Pancreas (tissue), 10 donors: Measurements from ENCODE around the gene CYS1. TPM values are rescaled to one million over a fixed set of nuclear protein-coding genes. Genes with fewer than 3 reads are reported as not detected.
"Not testable (repeated sequence)": the region's sequence is repeated elsewhere in the genome, so short reads cannot be mapped to it uniquely, and the experiment has no call there.

Source experiments
- ATAC-seq, 4 donors: fragments of 200-7000 bp; cut with Tn5 transposase; one replicate each; pipeline versions ENCODE4 v1.8.0 to v1.9.1; 2020; ENCODE audit warnings: mild to moderate bottlenecking in 4 of 4, moderate library complexity in 4 of 4
- DNase-seq, 6 donors: peaks; one replicate each; pipeline ENCODE4 v3.0.0-alpha.2; 2020
- FAIRE-seq: peaks from 2 replicates; lab custom pipeline; 2012; peaks lifted over from hg19 to GRCh38; lab: Jason Lieb, UNC
- H3K27ac ChIP-seq, 4 donors: fragments of 200-600 bp; sonication (generic); 1 replicate in 3 of 4; 2 replicates in 1 of 4; pipeline versions ENCODE4 v1.5.0 to v1.8.0; 2020
- H3K27me3 ChIP-seq, 4 donors: fragments of 200-600 bp; one replicate each; pipeline ENCODE4 v1.8.0; 2021
- H3K36me3 ChIP-seq, 3 donors: fragments of 200-600 bp; sonication (generic) in 1 of 3; one replicate each; pipeline versions ENCODE4 v1.5.0 to v1.8.0; 2020 to 2021
- H3K4me1 ChIP-seq, 3 donors: fragments of 200-600 bp; one replicate each; pipeline ENCODE4 v1.8.0; 2021
- H3K4me3 ChIP-seq, 4 donors: fragments of 200-600 bp; sonication (generic) in 2 of 4; one replicate each; pipeline versions ENCODE4 v1.5.0 to v1.8.0; 2020 to 2021
- H3K9me3 ChIP-seq, 4 donors: fragments of 200-600 bp; one replicate each; pipeline ENCODE4 v1.8.0; 2021
- CTCF ChIP-seq, 4 donors: fragments of 200-600 bp; sonication (generic) in 3 of 4; IDR thresholded peaks; one replicate each; pipeline versions ENCODE4 v1.5.0 to v1.8.0; 2021; ENCODE audit warnings: antibody characterized with exemption in 4 of 4
- WGBS, 2 donors: extraction: QIAGEN DNeasy Blood & Tissue Kit; methylation state at CpG; one replicate each; pipeline ENCODE4 v1.1.7; 2013; 5-methylcytosine and 5-hydroxymethylcytosine counted together
- intact Hi-C, 3 donors: fragments of 100-400 bp; cut with DNase I; formaldehyde crosslinking; loops; one replicate each; pipeline versions ENCODE4 v1.11.1 to v1.14.2; 2022
- polyA plus RNA-seq, 2 donors: library from polyadenylated mRNA; stranded (reverse); fragments of 200-250 nt; gene quantifications; one replicate each; pipeline ENCODE4 v1.2.3, GENCODE V29; 2013
- total RNA-seq, 6 donors: library from RNA; stranded (reverse); fragmentation: NEBNext Ultra II Directional in 4 of 6; extraction: Animal tissue kit (Norgen Biotek cat#: 25700) in 4 of 6; gene quantifications; one replicate each; pipeline versions ENCODE4 v1.2.1 to v1.2.4, GENCODE V29; 2021 to 2023
- donor health status: healthy with polysubstance abuse.
- donor health status: DM: no; HTN: no; CAD: no; lungs with moderate emphysema.
- donor health status: DM: no; HTN: no; CAD: no.
- donor health status: control.
- donor health status: control.
- donor health status: Bipolar disorder and iron deficiency.
- donor health status: DM: yes; HTN: yes; CAD: no.
- donor health status: DM: no; HTN: no; CAD: no.
- donor health status: DM: no; HTN: no; CAD: no.
- donor health status: DM: yes; HTN: yes; CAD: no.

The CYS1 gene
- total and polyA plus RNA-seq, 8 donors = 18.9 to 51.3 (median 21.7) TPM

- no peak for TF ChIP-seq CTCF (IDR thresholded peaks at IDR 0.05)
- FAIRE-seq (no peak), ATAC-seq (no peak), DNase-seq (peak in 1 of 6 donors; percentile 19)
- Histone ChIP-seq H3K9me3 (no peaks in the 10 kb centered on the region), H3K4me1 (peaks cover 0 to 4% (median 0%) of the 10 kb centered on the region in 3 donors), H3K36me3 (no peaks in the 10 kb centered on the region), H3K27ac (no peak overlapping the region), H3K4me3 (no peak overlapping the region), H3K27me3 (no peaks in the 10 kb centered on the region)
- intact Hi-C loops = no loop called here
- WGBS, 2 donors = 92 to 93% methylated on average over 9 to 10 of the region's 10 CpGs
Measured at GRCh38 chr2:10096641-10097040, 16.4 kb upstream of the CYS1 start.

GRCh38 chr2:10095175-10095574, 15.0 kb upstream of the CYS1 start:
- no peak overlapping the region for H3K27ac ChIP-seq
- H3K9me3 ChIP-seq = no peaks in the 10 kb centered on the region
- H3K36me3 ChIP-seq = no peaks in the 10 kb centered on the region
- 78 to 85% methylated on average over 9 of the region's 9 CpGs for WGBS, 2 donors
- no peak for TF ChIP-seq CTCF (IDR thresholded peaks at IDR 0.05)
- ATAC-seq (no peak), DNase-seq (peak in 1 of 6 donors; percentile 17), FAIRE-seq (no peak)
- intact Hi-C loops = no loop called here
- no peak overlapping the region for H3K4me3 ChIP-seq
- no peaks in the 10 kb centered on the region for H3K27me3 ChIP-seq
- peaks cover 0 to 4% (median 0%) of the 10 kb centered on the region in 3 donors for H3K4me1 ChIP-seq

- H3K4me3 ChIP-seq = no peak overlapping the region
- no peaks in the 10 kb centered on the region for H3K36me3 ChIP-seq
- intact Hi-C loops = no loop called here
- ATAC-seq (no peak), DNase-seq (peak in 1 of 6 donors; percentile 23), FAIRE-seq (no peak)
- H3K27me3 ChIP-seq = no peaks in the 10 kb centered on the region
- no peaks in the 10 kb centered on the region for H3K9me3 ChIP-seq
- TF ChIP-seq CTCF (IDR thresholded peaks at IDR 0.05) = no peak
- 79 to 84% methylated on average over 13 of the region's 13 CpGs for WGBS, 2 donors
- no peak overlapping the region for H3K27ac ChIP-seq
- H3K4me1 ChIP-seq = peaks cover 0 to 4% (median 0%) of the 10 kb centered on the region in 3 donors
Measured at GRCh38 chr2:10094271-10094814, 14.1 kb upstream of the CYS1 start.

- H3K27ac ChIP-seq = not testable (repeated sequence)
Measured at GRCh38 chr2:10091889-10092244, 11.7 kb upstream of the CYS1 start.

GRCh38 chr2:10091182-10091888, 11.1 kb upstream of the CYS1 start:
- Histone ChIP-seq H3K36me3 (no peaks in the 10 kb centered on the region), H3K4me3 (peak overlapping the region in 1 of 4 donors; percentile 8), H3K9me3 (no peaks in the 10 kb centered on the region), H3K27ac (peak overlapping the region; percentile 35 to 74 (median 52)), H3K27me3 (no peaks in the 10 kb centered on the region), H3K4me1 (peaks cover 0 to 5% (median 0%) of the 10 kb centered on the region in 3 donors)
- WGBS, 2 donors = 65 to 75% methylated on average over 47 to 52 of the region's 52 CpGs
- intact Hi-C loops = no loop called here
- FAIRE-seq (no peak), DNase-seq (no peak), ATAC-seq (no peak)
- TF ChIP-seq CTCF (IDR thresholded peaks at IDR 0.05) = no peak

More at GRCh38 chr2:10091889-10092244, 11.7 kb upstream of the CYS1 start:
- intact Hi-C loops, H3K9me3 ChIP-seq, H3K4me1 ChIP-seq, H3K36me3 ChIP-seq, FAIRE-seq, ATAC-seq, H3K27me3 ChIP-seq, H3K4me3 ChIP-seq: not testable (repeated sequence)
- peak in 1 of 6 donors; percentile 43 for DNase-seq
- WGBS, 2 donors = 87 to 95% methylated on average over 2 of the region's 2 CpGs
